GM12878 (cell line): ENCODE results near the gene MAOA. TPM values are rescaled to one million over a fixed set of nuclear protein-coding genes. Genes with fewer than 3 reads are reported as not detected.

Experiments
- BHLHE40 ChIP-seq, 2 experiments: fragments of 450-650 bp in 1 of 2; IDR thresholded peaks; 2 replicates each; pipeline ENCODE4 v1.6.1; 2011 to 2017; ENCODE audit warnings: low read depth in 2 of 2, borderline replicate concordance in 1 of 2, improper control_type of control experiment in 1 of 2, low read length in 1 of 2, mild to moderate bottlenecking in 1 of 2
- CEBPZ ChIP-seq: fragments of 150-350 bp; IDR thresholded peaks from 2 replicates; pipeline ENCODE4 v1.6.1; 2016; ENCODE audit warnings: low read depth, low read length
- CHD1 ChIP-seq: IDR thresholded peaks from 2 replicates; pipeline ENCODE4 v1.6.1; 2012; ENCODE audit warnings: low read depth, low read length, improper control_type of control experiment
- E4F1 ChIP-seq: fragments of 450-650 bp; IDR thresholded peaks from 2 replicates; pipeline ENCODE4 v1.6.1; 2018; ENCODE audit warnings: borderline replicate concordance, mild to moderate bottlenecking; ENCODE audit not compliant: partially characterized antibody
- EGR1 ChIP-seq, 2 experiments: IDR thresholded peaks; 1 replicate in 1 of 2; 2 replicates in 1 of 2; pipeline ENCODE4 v1.6.1; 2011 to 2012; ENCODE audit warnings: low read depth in 2 of 2, low read length in 2 of 2, borderline replicate concordance in 1 of 2, mild to moderate bottlenecking in 1 of 2, moderate library complexity in 1 of 2
- FOXK2 ChIP-seq: fragments of 450-650 bp; IDR thresholded peaks from 2 replicates; pipeline ENCODE4 v1.6.1; 2017; ENCODE audit warnings: mild to moderate bottlenecking, moderate library complexity
- HSF1 ChIP-seq: fragments of 150-350 bp; IDR thresholded peaks from 2 replicates; pipeline ENCODE4 v1.6.1; 2014; ENCODE audit warnings: mild to moderate bottlenecking, low read depth, low read length
- JUND ChIP-seq: IDR thresholded peaks from 2 replicates; pipeline ENCODE4 v1.6.1; 2012; ENCODE audit warnings: low read depth, mild to moderate bottlenecking, low read length, improper control_type of control experiment, moderate library complexity
- MTA3 ChIP-seq: IDR thresholded peaks from 2 replicates; pipeline ENCODE4 v1.6.1; 2012; ENCODE audit warnings: low read length, inconsistent platforms, borderline replicate concordance
- NFXL1 ChIP-seq: fragments of 450-650 bp; IDR thresholded peaks from 2 replicates; pipeline ENCODE4 v1.6.1; 2017; ENCODE audit warnings: antibody characterized with exemption, mild to moderate bottlenecking, borderline replicate concordance
- RAD21 ChIP-seq: IDR thresholded peaks from 2 replicates; pipeline ENCODE4 v1.6.1; 2011; ENCODE audit warnings: mild to moderate bottlenecking, low read depth, low read length, moderate library complexity; ENCODE audit not compliant: insufficient read depth
- RELB ChIP-seq: fragments of 450-650 bp; IDR thresholded peaks from 2 replicates; pipeline ENCODE4 v1.6.1; 2017; ENCODE audit warnings: low read depth, mild to moderate bottlenecking, moderate library complexity
- RFX5 ChIP-seq: IDR thresholded peaks from 2 replicates; pipeline ENCODE4 v1.6.1; 2011; ENCODE audit warnings: low read depth, low read length, improper control_type of control experiment
- SIN3A ChIP-seq: IDR thresholded peaks from 2 replicates; pipeline ENCODE4 v1.6.1; 2012; ENCODE audit warnings: low read depth, low read length, improper control_type of control experiment
- SMAD1 ChIP-seq: fragments of 450-650 bp; IDR thresholded peaks from 2 replicates; pipeline ENCODE4 v1.6.1; 2018; ENCODE audit warnings: mild to moderate bottlenecking, low read depth; ENCODE audit not compliant: partially characterized antibody
- SP1 ChIP-seq: IDR thresholded peaks from one replicate; pipeline ENCODE4 v1.6.1; 2011; ENCODE audit warnings: low read depth, low read length
- WRNIP1 ChIP-seq: IDR thresholded peaks from 2 replicates; pipeline ENCODE4 v1.6.1; 2011; ENCODE audit warnings: low read depth, low read length, improper control_type of control experiment, borderline replicate concordance
- ZNF207 ChIP-seq: fragments of 450-650 bp; IDR thresholded peaks from 2 replicates; pipeline ENCODE4 v1.6.1; 2014; ENCODE audit warnings: antibody characterized with exemption, mild to moderate bottlenecking, borderline replicate concordance
- polyA plus RNA-seq, 11 experiments: library from polyadenylated mRNA; depleted of rRNA in 4 of 11; unstranded in 6 of 11; stranded (reverse) in 5 of 11; fragments of >200 nt; fragmentation: Nextera tagmentation in 4 of 11; fragmentation: Illumina TruSeq in 1 of 11; extraction: Ambion mirVana in 4 of 11; extraction: Trizol in 1 of 11; gene quantifications; 1 replicate in 1 of 11; 2 replicates in 10 of 11; pipeline versions ENCODE4 v1.2.1 to v1.2.3, GENCODE V29; 2011 to 2016; ENCODE audit warnings: inconsistent platforms in 2 of 11, missing spikeins in 2 of 11, low read depth in 1 of 11
- total RNA-seq, 4 experiments: library from RNA; depleted of rRNA in 3 of 4; stranded (reverse); fragments of >200 nt in 3 of 4; fragmentation: Illumina TruSeq in 1 of 4; extraction: Trizol in 1 of 4; gene quantifications; 2 replicates each; pipeline versions ENCODE4 v1.2.1 to v1.2.3, GENCODE V29; 2013 to 2021

The MAOA gene
- total and polyA plus RNA-seq, 10 of the 15 experiments (the other 5 are each of a cell fraction or from before 2014, with no cell fraction given), result 0.02 to 0.51 (median 0.08) TPM; not detected in 7

- TF ChIP-seq E4F1 (peak; percentile 31), SP1 (peak; percentile 35), JUND (peak; percentile 92), FOXK2 (peak; percentile 97), NFXL1 (no peak), RELB (peak; percentile 35; the same call in 1 of the 2 replicates), EGR1 (IDR thresholded peaks at IDR 0.05; ENCODE audit: borderline replicate concordance in 1 of 2, low read depth in 2 of 2, low read length in 2 of 2) (no peak), BHLHE40 (IDR thresholded peaks at IDR 0.05; ENCODE audit: borderline replicate concordance in 1 of 2, low read depth in 2 of 2, low read length in 1 of 2) (peak; percentile 88 to 93), SMAD1 (no peak), CEBPZ (no peak), RFX5 (no peak), HSF1 (no peak), RAD21 (no peak), SIN3A (no peak), WRNIP1 (no peak), MTA3 (no peak), ZNF207 (0 out of 2 replicates have a peak, but pooled peaks have one; percentile 31), CHD1 (peak; percentile 96)
These were observed 1.5 kb upstream of the MAOA start (continued) for GRCh38 chrX:43654431-43655150.
